Activated CD4-positive, CD25-positive, alpha-beta regulatory T cell (primary cell): Measurements from ENCODE around the gene NUP210L.

Source experiments
- DNase-seq, 4 experiments: peaks; one replicate each; lab custom pipeline; 2025; lab: John Stamatoyannopoulos, UW

The NUP210L gene

DNA sequence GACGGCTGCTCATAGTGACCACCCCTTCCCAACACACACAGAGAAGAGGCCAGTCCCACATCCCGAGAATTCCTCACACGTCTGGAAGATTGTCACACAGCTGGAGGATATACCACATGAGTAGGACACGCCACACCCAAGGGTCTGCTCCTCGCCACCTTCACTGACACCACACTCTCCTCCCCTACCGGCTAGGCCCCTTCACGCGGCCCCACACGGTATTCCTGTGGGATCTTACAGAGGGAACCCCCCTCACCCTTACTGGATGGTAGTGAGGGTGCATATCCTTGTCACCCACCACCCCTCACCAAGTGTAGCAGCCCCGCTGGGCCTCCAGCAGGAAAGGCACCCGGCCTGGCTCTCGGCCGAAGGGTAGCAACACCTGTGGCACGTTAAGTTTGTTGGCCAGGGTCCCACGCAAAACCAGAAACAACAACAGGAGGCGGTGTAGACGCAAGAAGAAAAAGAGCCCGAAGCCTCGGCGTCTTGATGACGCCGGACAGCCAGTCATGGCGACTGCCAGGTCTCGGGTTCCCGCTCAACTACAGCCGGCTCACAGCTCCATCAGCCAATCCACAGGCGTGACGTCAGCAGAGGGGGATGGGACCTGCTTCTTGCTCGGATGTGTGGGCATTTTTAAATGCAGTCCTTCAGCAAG lies at the start of gene NUP210L:
Gene NUP210L (minus strand): TSS at position 540 of the 658 bp plus-strand sequence.
- DNase-seq: no peak

DNA sequence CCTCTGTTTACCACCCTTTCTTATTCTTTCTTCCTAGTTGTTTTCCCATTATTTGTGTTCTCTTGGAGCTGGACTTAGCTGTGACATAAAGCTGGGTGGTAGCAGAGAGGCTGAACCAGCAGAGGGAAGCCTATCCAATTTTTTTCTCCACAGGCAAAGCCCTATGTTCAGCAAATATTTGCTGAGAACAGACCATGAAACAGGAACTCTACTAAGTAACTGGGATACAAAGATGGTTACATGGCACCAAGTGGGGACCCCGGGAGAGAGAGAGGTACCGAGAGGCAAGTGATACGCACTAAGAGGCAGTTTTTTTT lies 44.6 kb upstream of the NUP210L start:
- DNase-seq: no peak

DNA sequence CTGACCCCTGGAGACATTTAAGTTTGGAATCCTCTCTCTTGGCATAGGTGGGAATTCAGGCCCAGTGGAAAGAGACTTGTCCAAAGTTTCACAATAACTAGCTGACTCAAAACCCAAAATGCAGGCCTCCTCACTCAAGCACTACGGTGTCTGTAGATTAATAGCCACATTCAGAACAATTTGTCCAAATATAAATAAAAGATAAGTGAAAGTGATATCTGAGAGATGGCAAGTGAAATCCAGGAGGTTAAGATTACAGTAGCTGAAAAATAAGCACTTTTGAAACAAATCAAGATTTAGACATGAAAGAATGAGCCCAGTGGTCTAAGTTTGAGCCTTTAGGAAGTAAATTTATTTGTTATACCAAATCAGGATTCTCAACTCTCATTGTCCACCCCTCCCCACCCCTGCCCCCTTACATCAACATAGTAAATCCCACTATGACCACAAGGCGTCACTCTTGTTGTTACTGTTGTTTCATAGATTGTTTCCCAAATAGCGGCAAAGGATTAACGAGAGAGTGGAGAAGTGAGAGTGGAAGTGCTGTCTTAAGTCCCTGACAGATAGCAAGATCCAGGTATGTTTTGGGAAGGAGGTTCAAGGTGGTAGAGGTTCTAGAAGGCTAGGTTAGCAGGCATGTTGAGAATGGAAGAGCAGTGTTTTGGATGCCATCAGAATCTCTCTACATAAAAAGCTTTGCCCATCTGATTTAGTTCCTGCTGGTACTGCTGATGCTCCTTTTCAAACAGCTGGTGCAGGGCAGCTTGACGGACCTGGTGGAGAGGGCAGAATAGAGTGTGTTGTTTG lies 44.1 kb upstream of the NUP210L start:
- DNase-seq: peak in 2 of 4 experiments; percentile 2

DNA sequence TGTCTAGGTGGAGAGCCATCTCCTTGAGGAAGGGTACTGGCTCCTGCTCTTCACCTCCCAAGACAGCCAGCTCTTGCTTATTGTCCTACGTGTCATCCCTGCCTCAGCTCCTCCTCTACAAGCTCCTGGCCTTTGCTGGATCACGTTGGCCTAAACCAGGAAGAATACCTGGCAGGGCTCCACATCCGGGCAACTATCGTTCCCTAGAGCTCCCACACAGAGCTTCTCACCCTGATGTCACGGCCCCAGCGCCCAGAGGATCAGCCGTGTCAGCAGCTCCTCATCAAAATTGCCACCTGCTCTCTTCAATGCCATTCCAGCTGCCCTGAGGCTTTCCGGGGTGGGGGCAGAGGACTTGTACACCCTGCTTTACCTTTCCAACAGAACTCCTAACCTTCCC lies 38.9 kb upstream of the NUP210L start:
- DNase-seq: no peak

DNA sequence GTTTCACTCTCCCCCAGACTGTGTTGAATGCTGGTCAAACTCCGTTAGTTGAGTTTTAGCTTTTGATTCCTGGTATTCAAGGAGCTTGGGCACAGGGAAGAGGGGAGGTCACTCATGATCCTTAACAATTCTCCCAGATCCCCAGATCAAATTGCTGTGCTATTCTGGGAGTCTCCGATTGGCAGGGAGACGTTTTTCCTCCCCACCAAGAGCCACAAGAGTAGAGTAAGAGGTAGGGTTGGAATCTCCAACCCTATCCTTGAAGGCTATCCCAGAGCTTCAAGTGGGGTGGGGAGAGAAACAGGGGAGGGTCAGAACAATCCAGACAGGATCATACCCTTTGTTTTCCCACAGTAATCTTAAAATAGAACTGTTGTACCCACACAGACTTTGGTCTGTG lies 37.6 kb upstream of the NUP210L start:
- DNase-seq: no peak

DNA sequence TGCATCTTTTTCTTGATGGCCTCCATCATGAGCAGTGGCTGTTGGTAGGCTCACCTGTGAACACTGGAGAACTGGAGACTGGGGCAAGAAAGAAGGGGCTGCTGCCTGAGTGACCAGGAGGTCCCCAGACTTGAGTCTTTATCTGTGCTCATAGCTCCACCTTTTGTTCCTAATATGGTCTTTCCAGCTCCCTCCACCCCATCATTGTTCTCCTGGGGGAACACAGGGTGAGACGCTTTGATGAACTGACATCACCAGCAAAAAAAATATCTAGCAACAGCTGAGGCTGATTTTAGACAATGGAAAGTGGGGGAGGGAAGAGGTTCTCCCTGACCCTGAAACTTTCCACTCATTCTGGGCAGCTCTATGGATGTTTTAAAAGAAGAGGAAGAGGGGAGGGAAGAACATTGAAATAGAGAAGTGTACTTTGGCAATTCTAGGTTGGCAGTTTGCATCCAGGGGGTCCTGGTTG lies 37.2 kb upstream of the NUP210L start, which contains the start of gene TPM3:
Gene TPM3 (minus strand): TSS at position 111 of the 472 bp plus-strand sequence. CDS start 82 bp downstream, at position 29.
- no peak for DNase-seq

DNA sequence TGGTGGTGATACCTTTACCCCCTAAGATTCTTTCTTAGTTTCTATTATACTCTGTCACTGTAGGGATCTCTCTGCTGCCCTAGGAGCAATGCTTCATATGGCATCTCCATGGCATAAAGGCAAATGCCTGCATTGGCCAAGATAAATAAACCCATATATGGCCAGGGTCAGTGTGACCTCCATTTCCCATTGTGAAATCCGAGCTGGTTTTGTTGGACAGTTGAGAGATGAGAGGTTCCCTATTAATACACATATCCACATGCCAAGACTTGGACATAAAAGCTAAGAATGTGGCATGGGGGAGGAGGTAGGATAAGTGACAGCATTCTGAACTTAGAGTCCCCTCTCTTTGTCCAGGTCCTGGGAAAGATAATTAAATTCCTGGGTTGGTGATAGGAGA lies 35.7 kb upstream of the NUP210L start:
- no peak for DNase-seq

DNA sequence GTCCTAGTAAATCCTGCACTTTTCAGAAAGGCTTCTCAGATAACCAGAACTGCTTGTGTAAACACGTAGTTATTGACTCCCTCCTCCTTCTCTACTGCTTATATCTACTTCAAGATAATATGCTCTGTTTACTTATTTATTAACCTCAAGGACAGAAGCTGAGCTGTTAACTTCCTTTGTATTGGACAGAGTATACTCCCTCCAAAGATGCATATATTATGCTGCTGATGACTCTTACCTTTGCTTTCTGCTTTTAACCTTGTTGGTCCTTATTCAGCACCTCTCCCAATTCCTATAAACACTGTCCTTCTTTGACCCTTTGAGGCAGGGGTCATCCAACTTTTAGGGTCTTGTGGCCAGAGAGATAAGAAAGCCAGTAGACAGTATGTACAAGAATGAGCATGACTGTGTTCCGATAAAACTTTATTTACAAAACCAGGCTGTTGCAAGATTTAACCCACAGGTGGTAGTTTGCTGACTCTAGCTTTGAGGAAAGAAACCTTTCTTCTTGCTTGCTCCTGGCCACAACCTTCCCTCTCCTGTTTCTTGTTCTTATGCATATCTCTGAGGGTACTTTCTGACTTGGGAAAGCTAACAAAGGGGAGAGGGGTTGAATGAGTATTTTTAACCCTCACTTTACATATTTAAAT lies 32.1 kb upstream of the NUP210L start:
- no peak for DNase-seq

DNA sequence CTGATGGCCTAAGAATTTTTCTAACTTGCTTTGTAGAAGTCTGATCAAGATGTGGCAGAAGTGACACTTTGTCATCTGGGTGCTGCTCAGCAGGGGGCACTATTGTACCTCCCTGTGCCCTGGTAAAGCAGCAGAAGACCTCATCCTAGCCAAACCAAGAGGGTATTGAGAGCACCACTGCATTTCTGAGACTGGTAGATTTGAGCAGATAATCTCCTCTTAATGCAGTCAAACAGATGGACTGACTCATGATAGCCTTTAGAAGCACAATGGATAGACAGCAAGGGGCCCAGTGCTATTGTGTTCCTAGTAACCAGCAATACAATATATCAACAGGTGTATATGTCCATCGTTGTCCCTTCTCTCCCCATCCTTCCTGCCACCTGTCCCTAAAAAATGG lies 31.3 kb upstream of the NUP210L start:
- DNase-seq: peak; percentile 11 to 44 (median 19)

DNA sequence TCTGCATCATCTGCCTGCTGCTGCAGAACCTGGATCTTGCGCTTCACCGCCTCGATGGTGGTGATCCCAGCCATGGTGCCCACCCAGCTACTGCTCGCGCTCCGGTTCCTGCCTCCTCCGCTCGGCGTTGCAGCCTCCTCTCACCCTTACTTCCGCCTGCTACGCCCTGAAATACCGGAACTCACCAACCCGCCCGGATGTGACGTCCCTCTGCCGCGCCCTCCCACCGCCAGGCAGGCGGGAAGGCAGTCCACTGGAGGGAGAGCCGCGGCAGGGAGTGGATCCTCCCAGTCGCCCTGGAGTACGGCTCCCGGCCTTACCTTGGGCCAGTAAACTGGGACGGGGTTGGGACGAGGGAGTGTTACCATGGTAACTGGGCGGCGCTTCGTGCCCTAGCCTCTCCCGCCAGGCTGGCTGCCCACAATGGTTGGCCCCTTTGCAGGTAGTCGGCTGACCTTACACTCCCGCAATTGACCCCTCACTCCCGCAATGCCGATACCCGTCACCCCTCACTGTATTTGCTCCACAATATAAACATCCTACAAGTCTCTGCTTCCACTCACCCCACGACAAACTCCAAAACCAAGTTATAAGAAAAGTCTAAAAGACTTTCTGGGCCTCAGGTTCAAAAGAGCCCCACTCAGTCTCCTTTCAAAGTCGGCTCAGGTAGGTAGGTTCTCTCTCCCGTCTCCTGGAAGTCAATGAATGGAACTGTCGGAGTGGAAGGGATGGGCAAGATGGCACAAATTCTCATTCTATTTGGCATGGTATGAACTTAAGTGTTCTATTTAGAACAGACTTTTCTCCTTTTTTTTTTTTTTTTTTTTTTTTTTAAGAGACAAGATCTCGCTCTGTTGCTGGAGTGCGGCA lies 28.4 kb upstream of the NUP210L start:
- DNase-seq: peak; percentile 82 to 90 (median 88)

DNA sequence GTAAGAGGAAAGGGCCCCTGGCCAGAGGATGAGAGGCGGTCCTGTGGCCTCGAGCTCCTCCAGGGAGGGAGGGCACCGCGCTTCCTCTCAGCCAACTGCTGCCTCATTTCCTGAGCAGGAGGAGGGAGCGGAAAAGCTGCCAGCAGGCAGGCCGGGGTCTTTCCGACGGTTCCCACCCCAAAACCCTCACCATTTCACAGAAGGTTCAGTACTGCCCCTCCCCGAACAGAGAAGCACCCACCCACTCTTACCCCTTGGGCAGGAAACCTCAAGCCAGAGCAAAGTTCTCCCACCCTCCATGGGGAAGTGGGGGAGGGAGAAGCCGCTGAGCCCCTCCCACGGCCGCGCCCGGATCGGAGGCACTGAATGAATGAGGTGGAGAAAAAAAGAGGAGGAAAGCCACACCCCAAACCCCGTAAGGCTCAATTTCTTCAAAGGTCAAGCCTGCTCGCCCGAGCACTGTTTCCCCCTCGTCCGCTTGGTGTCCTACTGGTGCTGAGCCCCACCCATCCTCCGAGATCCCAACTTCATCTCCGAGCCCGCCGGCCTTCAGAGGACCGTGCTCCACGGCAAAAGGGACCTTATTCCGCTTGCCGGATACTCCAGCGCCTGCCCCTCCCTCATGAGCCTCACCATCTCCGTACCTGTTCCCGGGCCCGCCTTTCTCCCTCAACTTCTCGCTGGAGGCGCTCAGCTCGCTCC lies 27.6 kb upstream of the NUP210L start:
- DNase-seq: peak; percentile 18 to 36 (median 28)

DNA sequence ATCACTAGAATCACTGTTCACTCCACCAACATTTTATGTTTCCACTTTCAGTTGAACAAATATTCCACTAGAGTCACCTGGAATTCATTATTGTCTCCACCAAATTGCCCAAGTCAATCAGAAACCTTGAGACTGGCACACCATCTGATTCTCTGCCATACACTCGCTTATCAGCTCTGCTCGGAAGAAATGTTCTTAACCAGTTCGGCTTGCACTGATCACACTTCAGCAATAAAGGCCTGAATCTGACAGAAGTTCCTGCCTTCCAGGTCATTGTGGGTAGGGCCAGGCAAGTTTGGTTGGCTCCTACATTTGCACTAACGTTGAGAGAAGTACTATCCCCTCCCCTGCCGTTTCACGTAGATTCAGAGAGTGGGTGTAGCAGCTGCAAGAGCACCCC lies 27.1 kb upstream of the NUP210L start:
- no peak for DNase-seq

DNA sequence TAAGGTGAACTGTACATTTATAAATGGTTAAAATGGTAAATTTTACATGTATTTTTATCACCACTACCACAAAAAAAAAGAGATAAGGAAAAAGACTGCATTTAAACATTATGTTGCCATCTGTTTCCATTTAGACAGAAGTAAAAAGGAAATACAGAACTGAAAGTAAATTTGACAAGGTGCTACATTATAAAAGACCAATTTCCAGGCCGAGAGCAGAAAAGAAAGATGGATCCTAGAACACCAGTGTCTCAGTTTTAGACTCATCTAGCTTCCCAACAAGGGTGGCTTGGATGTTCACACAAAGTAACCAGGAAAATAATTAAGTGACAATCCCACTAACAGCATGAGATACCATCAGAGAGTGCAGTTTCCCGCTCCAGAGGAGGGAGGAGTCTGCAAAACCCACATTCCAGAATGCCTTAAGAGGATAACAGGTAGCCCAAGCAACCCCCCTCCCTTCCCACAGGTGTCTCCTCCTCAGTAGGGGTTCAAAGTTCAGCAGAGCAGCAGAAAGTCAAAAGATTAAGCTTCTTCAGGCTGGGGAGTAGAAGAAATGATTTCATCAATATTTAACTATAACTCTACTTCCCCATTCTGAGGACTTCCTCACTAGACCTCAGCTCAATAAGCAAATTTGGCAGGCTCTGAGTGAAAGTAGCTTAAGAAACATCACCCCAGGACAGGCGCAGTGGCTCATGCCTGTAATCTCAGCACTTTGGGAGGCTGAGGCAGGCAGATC lies 25.2 kb upstream of the NUP210L start:
- DNase-seq: no peak

DNA sequence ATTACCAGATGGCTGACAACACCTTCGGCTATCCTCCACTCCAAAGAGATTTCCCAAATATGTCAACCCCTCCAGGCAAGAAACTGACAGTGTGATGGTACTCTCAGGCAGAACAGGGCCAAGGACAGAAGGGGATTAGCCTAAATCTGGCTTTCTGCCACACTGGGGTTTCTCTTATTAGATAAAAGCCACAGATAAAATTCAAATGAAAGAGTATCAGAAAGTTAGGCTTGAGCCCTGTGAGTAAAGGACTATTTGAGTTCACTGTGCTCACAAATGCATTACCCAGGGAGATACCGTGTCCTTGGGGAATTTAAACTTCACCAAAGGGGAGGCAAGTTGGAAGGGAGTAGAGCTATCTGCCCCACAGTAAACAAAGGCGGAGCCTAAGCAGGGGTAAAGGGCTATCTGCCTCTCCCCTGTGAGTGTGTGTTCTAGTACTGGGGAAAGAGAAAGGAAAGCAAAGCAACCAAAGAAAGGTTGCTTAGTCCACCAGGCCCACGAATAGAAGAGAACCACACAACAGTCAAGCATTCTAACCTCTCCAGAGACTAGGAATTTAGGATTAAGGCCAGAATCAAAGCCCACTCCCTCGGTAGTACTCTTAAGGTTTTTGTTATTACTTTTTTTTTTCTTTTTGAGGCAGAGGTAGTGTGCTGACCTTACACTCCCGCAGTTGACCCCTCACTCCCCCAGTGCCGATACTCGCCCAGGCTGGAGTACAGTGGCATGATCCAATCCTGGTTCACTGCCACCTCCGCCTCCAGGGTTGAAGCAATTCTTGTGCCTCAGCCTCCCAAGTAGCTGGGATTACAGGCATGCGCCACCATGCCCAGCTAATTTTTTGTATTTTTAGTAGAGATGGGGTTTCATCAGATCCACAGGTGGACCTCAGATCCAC lies 24.3 kb upstream of the NUP210L start:
- DNase-seq: no peak

DNA sequence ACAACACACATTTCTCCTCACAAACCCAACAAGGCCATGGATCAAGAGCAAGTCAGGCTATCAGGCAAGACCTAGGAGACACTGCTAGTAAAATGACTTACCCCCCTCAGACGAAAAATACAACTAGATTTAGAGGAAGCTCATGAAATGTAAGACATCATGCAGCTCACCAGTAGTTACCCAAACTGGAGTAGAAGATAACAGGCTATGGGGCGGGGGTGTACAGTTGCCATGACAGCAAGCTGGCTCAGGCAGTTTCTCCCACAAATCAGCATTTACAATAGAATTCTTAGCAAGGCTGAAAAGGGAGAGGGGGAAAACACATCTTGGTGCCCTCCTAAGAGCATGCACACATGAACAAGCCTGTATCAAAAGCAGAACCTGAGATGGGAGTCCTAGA lies 23.1 kb upstream of the NUP210L start:
- DNase-seq: no peak

DNA sequence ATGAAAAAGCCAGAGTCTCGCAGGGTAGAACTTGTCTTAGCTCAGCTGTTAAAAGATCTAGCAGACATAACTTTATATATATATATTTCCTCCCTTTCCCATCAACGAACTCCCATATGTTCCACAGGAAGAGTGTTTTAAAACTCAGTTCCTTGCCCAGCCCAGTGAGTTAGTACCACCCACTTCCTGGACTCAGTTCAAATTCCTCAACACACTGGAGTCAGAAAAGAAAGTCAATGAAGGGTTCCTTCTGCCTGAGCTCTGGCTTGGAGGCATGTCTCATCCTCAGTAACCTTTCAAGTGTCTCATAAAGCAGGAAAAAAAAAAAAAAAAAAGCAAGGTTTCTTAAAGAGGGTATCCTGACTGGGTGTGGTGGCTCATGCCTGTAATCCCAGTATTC lies 21.5 kb upstream of the NUP210L start:
- DNase-seq: no peak

DNA sequence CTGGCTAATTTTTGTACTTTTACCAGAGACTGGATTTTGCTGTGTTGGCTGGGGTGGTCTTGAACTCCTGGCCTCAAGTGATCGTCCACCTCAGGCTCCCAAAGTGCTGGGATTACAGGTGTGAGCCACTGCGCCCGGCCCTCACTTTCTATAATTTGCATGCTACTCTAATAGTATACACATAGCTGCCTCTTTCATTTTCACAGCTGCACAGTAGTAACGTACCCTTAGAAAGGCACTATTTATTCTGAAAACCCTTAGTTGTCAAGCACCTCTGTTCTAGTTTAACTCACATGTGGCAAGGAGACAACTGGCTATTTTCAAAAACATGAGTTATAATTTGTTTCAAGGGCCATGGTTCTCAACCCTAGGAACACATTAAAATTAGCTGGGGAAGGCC lies 19.8 kb upstream of the NUP210L start:
- no peak for DNase-seq

DNA sequence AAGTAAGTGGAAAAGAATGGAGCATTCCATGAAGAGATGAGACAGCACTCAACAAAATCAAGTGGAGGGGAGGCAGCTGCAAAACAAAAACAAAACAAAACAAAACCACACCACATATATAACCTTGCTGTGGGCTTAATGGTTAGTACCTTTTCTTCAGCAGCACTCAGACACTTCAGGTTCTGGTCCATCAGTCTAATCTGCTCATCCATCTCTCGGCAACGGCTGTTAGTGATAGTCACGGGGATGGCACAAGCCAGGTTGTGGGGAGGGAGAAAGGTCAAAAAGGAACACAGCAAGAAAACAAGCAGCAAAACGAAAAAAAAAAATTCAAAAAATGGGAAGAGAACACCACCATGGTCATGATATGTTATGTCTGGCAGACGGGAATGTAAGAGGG lies 17.0 kb upstream of the NUP210L start:
- no peak for DNase-seq

DNA sequence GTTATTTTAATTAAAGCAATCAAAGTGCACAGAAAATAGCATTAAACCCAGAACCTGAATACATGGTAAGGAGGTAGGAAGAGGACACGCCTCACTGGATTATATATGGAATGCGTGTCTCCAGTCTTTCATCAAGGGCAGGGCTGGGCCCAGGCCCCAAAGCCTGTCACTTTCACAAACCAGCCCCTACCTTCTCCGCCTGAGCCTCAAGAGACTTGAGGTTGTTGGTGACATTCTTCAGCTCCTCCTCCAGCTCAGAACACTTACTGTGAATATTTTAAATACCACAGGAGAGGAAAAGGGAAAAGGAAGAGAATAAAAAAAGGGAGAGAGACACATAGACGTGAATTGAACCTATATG lies 16.3 kb upstream of the NUP210L start:
- no peak for DNase-seq
